Thymus (tissue), 11 donors: ENCODE measurements around the gene DTYMK. TPM values are rescaled to one million over a fixed set of nuclear protein-coding genes. Genes with fewer than 3 reads are reported as not detected.
A peak's percentile ranks its signal among the peaks of the same experiment; 100 is the strongest.

ENCODE experiments used
- DNase-seq, 9 donors: peaks; one replicate each; pipeline ENCODE4 v3.0.0-alpha.2; 2013; ENCODE audit warnings: low spot score in 9 of 9, low read depth in 6 of 9, missing footprints in 1 of 9
- H3K27ac ChIP-seq, 2 donors: one replicate each; pipeline ENCODE4 v1.5.1; 2013; ENCODE audit warnings: control low read depth in 1 of 2, low read depth in 1 of 2, low read length in 1 of 2, mild to moderate bottlenecking in 1 of 2, moderate library complexity in 1 of 2
- H3K27me3 ChIP-seq, 2 donors: one replicate each; pipeline ENCODE4 v1.5.1; 2013; ENCODE audit warnings: low read length in 1 of 2; ENCODE audit not compliant: control insufficient read depth in 2 of 2, insufficient read depth in 1 of 2
- H3K36me3 ChIP-seq, 2 donors: one replicate each; pipeline ENCODE4 v1.5.1; 2013; ENCODE audit warnings: low read length in 1 of 2, mild to moderate bottlenecking in 1 of 2, moderate library complexity in 1 of 2; ENCODE audit not compliant: control insufficient read depth in 2 of 2, insufficient read depth in 2 of 2
- H3K4me1 ChIP-seq, 2 donors: one replicate each; pipeline ENCODE4 v1.5.1; 2013; ENCODE audit warnings: low read length in 2 of 2; ENCODE audit not compliant: control insufficient read depth in 2 of 2, insufficient read depth in 2 of 2
- H3K4me3 ChIP-seq, 2 donors: one replicate each; pipeline ENCODE4 v1.5.1; 2013; ENCODE audit warnings: low read length in 2 of 2, control low read depth in 1 of 2, mild to moderate bottlenecking in 1 of 2
- H3K9me3 ChIP-seq, 2 donors: one replicate each; pipeline ENCODE4 v1.5.1; 2013; ENCODE audit warnings: low read length in 1 of 2, mild to moderate bottlenecking in 1 of 2; ENCODE audit not compliant: control insufficient read depth in 2 of 2, insufficient read depth in 1 of 2
- WGBS: extraction: QIAGEN DNeasy Blood & Tissue Kit; methylation state at CpG from one replicate; pipeline ENCODE4 v1.1.7; 2013; 5-methylcytosine and 5-hydroxymethylcytosine counted together
- polyA plus RNA-seq: library from polyadenylated mRNA; stranded (reverse); fragments of 200-250 nt; gene quantifications from one replicate; pipeline ENCODE4 v1.2.3, GENCODE V29; 2013
- total RNA-seq: library from RNA; stranded (reverse); fragments of 120-200 nt; gene quantifications from one replicate; pipeline ENCODE4 v1.2.4, GENCODE V29; 2013
- donor health status: healthy.

DTYMK gene
- total and polyA plus RNA-seq, 2 donors = 20.3 to 44.4 TPM

GRCh38 chr2:241638940-241639339 lies 47.7 kb downstream of the DTYMK start:
- Histone ChIP-seq H3K27me3 (peaks cover 0 to 5% of the 10 kb centered on the region in 2 donors), H3K36me3 (peaks cover 5 to 6% of the 10 kb centered on the region in 2 donors), H3K4me1 (peaks cover 7 to 11% of the 10 kb centered on the region in 2 donors), H3K9me3 (peaks cover 3 to 12% of the 10 kb centered on the region in 2 donors), H3K4me3 (no peak overlapping the region), H3K27ac (no peak overlapping the region)
- no peak for DNase-seq
- WGBS = over 99% methylated on average over 14 of the region's 14 CpGs

GRCh38 chr2:241637795-241638660 lies 48.6 kb downstream of the DTYMK start:
- peaks cover 7 to 11% of the 10 kb centered on the region in 2 donors for H3K4me1 ChIP-seq
- DNase-seq = peak in 4 of 9 donors; percentile 11 to 55 (median 24)
- WGBS = 1% methylated on average over 67 of the region's 67 CpGs
- peaks cover 0 to 5% of the 10 kb centered on the region in 2 donors for H3K27me3 ChIP-seq
- peak overlapping the region; percentile 94 to 98 for H3K4me3 ChIP-seq
- peaks cover 13 to 14% of the 10 kb centered on the region in 2 donors for H3K36me3 ChIP-seq
- H3K9me3 ChIP-seq = peaks cover 3 to 12% of the 10 kb centered on the region in 2 donors
- peak overlapping the region; percentile 72 to 98 for H3K27ac ChIP-seq

GRCh38 chr2:241637018-241637794 lies 49.4 kb downstream of the DTYMK start, which contains the start of the genes ATG4B and THAP4:
Gene ATG4B (plus strand): TSS chr2:241637693. CDS start chr2:241637715, 22 bp downstream.
Gene THAP4 (minus strand): TSS chr2:241637158. CDS start chr2:241637017, 141 bp downstream.
- under 1% methylated on average over 121 of the region's 123 CpGs for WGBS
- peak within 1 kb of the TSS; percentile 88 to 98 for H3K27ac ChIP-seq
- DNase-seq = peak in 8 of 9 donors; percentile 65 to 89 (median 75)
- H3K36me3 ChIP-seq = peaks cover 21 to 22% of the 10 kb centered on the region in 2 donors
- H3K27me3 ChIP-seq = peaks cover 0 to 5% of the 10 kb centered on the region in 2 donors
- peaks cover 3 to 12% of the 10 kb centered on the region in 2 donors for H3K9me3 ChIP-seq
- H3K4me3 ChIP-seq = peak within 1 kb of the TSS; percentile 94 to 98
- H3K4me1 ChIP-seq = peaks cover 7 to 11% of the 10 kb centered on the region in 2 donors

- WGBS = 1% methylated on average over 97 of the region's 97 CpGs
- peaks cover 0 to 5% of the 10 kb centered on the region in 2 donors for H3K27me3 ChIP-seq
- H3K4me3 ChIP-seq = peak overlapping the region; percentile 57 to 98
- H3K4me1 ChIP-seq = peaks cover 7 to 11% of the 10 kb centered on the region in 2 donors
- DNase-seq = peak in 2 of 9 donors; percentile 13 to 39
- H3K27ac ChIP-seq = peak overlapping the region in 1 of 2 donors; percentile 98
- peaks cover 26% of the 10 kb centered on the region in 2 donors for H3K36me3 ChIP-seq
- peaks cover 3 to 12% of the 10 kb centered on the region in 2 donors for H3K9me3 ChIP-seq
Observed at GRCh38 chr2:241636182-241637017, 50.2 kb downstream of the DTYMK start.

- H3K27me3 ChIP-seq = peaks cover 0 to 5% of the 10 kb centered on the region in 2 donors
- H3K9me3 ChIP-seq = peaks cover 3 to 12% of the 10 kb centered on the region in 2 donors
- H3K36me3 ChIP-seq = peaks cover 26 to 32% of the 10 kb centered on the region in 2 donors
- H3K4me1 ChIP-seq = peaks cover 7 to 11% of the 10 kb centered on the region in 2 donors
- 71% methylated on average over 6 of the region's 6 CpGs for WGBS
- no peak overlapping the region for H3K27ac ChIP-seq
- peak overlapping the region; percentile 57 to 98 for H3K4me3 ChIP-seq
- DNase-seq = no peak
Observed at GRCh38 chr2:241635756-241636155, 50.9 kb downstream of the DTYMK start.

GRCh38 chr2:241633561-241633960 lies 53.1 kb downstream of the DTYMK start:
- peaks cover 6 to 7% of the 10 kb centered on the region in 2 donors for H3K4me1 ChIP-seq
- no peak overlapping the region for H3K27ac ChIP-seq
- no peak overlapping the region for H3K4me3 ChIP-seq
- peaks cover 0 to 5% of the 10 kb centered on the region in 2 donors for H3K27me3 ChIP-seq
- DNase-seq = no peak
- H3K9me3 ChIP-seq = no peaks in the 10 kb centered on the region
- 97% methylated on average over 17 of the region's 17 CpGs for WGBS
- peaks cover 24 to 31% of the 10 kb centered on the region in 2 donors for H3K36me3 ChIP-seq

- Histone ChIP-seq H3K27me3 (peaks cover 0 to 5% of the 10 kb centered on the region in 2 donors), H3K27ac (no peak overlapping the region), H3K4me1 (peaks cover 3 to 7% of the 10 kb centered on the region in 2 donors), H3K36me3 (peaks cover 27 to 31% of the 10 kb centered on the region in 2 donors), H3K9me3 (no peaks in the 10 kb centered on the region), H3K4me3 (no peak overlapping the region)
- WGBS = 98% methylated on average over 39 of the region's 39 CpGs
- no peak for DNase-seq
Observed at GRCh38 chr2:241632478-241633325, 53.9 kb downstream of the DTYMK start.
